ENCODE measurements around the gene IL18R1. TPM values are rescaled to one million over a fixed set of nuclear protein-coding genes. Genes with fewer than 3 reads are reported as not detected.

The IL18R1 gene
- total RNA-seq, 1 donor from 2014 or later, result 1.9 TPM

DNA sequence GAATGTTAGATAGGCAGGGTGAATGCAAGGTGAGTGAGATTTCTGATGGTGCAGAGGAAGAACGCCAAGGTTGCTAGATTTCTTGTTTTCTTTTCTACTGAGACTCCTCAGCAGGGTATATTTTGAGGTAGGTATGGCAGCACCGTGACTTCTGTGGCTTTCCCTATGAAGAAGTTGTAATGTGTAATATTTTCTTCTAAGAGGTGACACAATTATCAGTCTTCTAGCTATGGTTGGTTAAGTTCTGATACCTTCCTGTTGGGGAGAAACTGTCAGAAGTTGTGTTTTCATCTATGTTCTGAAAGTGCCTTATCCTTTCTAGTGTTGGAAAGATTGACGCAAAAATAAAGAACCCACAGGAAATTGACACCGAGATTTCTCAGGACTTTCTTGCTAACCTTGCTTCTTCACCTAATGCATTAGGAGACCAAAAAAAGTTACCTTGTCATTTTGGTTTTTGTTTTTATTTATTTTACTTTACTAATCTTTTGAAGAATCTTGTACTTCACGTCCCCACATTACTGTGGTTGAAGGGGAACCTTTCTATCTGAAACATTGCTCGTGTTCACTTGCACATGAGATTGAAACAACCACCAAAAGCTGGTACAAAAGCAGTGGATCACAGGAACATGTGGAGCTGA, 11.9 kb downstream of the IL18R1 start:
- Histone ChIP-seq H3K4me1 (no peaks in the 10 kb centered on the region), H3K27ac (no peak overlapping the region), H3K9me3 (peaks cover 5 to 9% of the 10 kb centered on the region in 2 donors), H3K27me3 (no peaks in the 10 kb centered on the region), H3K36me3 (no peaks in the 10 kb centered on the region), H3K4me3 (no peak overlapping the region)
- intact Hi-C loops (cut with DNase I), result no loop called here
- no peak for DNase-seq (ENCODE audit: low spot score in 2 of 2)
- TF ChIP-seq CTCF (IDR thresholded peaks at IDR 0.05), result no peak

DNA sequence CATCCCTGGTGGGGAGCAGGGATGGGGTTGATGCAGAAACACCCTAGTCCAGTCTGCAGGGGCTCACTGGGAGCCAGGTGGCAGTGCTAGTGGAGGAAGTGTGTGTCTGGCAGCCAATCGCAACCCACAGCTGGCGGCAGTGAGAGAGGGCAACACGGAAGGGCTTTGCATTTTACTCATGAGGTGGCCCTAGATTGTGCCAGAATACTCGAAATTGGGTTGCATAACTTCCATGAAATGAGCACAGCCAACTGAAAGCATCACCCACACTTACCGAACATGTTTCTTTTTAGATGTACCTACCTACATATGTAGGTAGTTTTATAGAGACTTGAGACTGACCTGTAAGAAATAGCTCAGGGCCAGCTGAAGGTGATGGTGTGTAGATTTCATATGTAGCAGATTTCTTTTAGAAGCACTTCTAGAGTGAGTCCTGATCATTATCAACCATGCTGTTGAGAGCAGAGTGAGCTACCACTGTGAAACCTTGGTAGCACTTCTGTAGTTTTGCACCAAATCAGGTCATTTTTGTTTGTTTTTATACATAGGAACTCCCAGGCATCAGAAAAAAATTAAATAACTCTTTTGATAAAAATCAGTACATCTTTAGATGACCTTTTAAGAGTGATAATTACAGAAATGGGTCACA, 13.0 kb downstream of the IL18R1 start:
- H3K4me1 ChIP-seq, result no peaks in the 10 kb centered on the region
- H3K27me3 ChIP-seq, result no peaks in the 10 kb centered on the region
- intact Hi-C loops (cut with DNase I), result no loop called here
- no peaks in the 10 kb centered on the region for H3K36me3 ChIP-seq
- peaks cover 5 to 9% of the 10 kb centered on the region in 2 donors for H3K9me3 ChIP-seq
- H3K27ac ChIP-seq, result no peak overlapping the region
- no peak overlapping the region for H3K4me3 ChIP-seq
- TF ChIP-seq CTCF (IDR thresholded peaks at IDR 0.05), result no peak
- no peak for DNase-seq (ENCODE audit: low spot score in 2 of 2)

DNA sequence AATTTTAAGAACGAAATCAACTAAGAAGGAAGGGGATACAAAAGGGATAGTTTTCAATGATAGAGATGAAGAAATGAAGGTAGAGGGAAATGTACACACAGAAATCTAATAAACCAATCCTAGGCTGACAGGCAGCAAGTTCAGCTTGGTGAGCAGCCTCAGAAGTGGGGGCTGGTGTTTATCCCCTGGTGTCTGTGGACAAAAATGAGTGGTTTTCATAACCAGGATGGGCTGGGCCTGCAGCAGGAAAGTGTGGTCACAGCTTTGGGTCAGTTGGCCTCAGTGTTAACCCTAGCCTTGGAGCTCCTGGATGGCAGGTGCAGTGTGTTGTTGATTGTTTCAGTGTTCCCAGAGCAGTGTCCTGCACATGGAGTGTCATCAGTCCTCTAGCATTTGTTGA, 14.3 kb downstream of the IL18R1 start:
- H3K36me3 ChIP-seq, result no peaks in the 10 kb centered on the region
- H3K4me1 ChIP-seq, result no peaks in the 10 kb centered on the region
- no peak for TF ChIP-seq CTCF (IDR thresholded peaks at IDR 0.05)
- intact Hi-C loops (cut with DNase I), result no loop called here
- no peak overlapping the region for H3K27ac ChIP-seq
- no peak for DNase-seq (ENCODE audit: low spot score in 2 of 2)
- no peaks in the 10 kb centered on the region for H3K27me3 ChIP-seq
- no peak overlapping the region for H3K4me3 ChIP-seq
- H3K9me3 ChIP-seq, result peaks cover 5 to 9% of the 10 kb centered on the region in 2 donors

DNA sequence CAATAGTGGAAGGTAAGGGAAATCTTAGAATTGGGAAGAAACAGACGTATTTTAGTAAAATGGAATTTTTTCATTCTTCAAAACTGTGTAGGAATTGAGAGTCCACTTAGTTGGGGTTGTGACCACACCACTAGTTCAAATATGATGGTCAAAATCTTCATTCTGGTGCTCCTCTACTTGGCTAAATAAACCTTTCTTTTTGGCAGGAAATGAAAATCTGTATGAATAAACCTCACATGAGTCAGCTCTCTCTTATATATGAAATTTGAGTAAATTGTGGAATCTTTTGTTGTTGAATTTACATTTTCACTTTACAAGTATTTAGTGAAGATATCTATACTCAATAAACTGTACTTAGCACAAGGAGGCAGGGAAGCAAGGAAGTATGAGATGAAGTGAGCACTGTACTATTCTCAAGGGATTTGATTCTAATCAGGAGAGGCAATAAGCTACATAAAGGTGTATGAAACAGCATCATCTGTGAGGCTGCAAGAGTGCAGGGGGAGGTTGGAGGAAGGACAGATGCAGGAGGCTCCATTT, 20.5 kb downstream of the IL18R1 start:
- H3K4me3 ChIP-seq, result no peak overlapping the region
- intact Hi-C loops (cut with DNase I), result no loop called here
- no peaks in the 10 kb centered on the region for H3K27me3 ChIP-seq
- no peaks in the 10 kb centered on the region for H3K36me3 ChIP-seq
- no peak for DNase-seq (ENCODE audit: low spot score in 2 of 2)
- H3K27ac ChIP-seq, result no peak overlapping the region
- H3K9me3 ChIP-seq, result no peaks in the 10 kb centered on the region
- no peaks in the 10 kb centered on the region for H3K4me1 ChIP-seq
- no peak for TF ChIP-seq CTCF (IDR thresholded peaks at IDR 0.05)

GRCh38 chr2:102383722-102384121, 28.1 kb downstream of the IL18R1 start:
- intact Hi-C loops (cut with DNase I), result no loop called here
- Histone ChIP-seq H3K27ac (no peak overlapping the region), H3K4me1 (no peaks in the 10 kb centered on the region)

More at GRCh38 chr2:102383722-102384121, 28.1 kb downstream of the IL18R1 start:
- TF ChIP-seq CTCF (IDR thresholded peaks at IDR 0.05), result no peak
- H3K4me3 ChIP-seq, result no peak overlapping the region
- H3K9me3 ChIP-seq, result peaks cover 0 to 22% of the 10 kb centered on the region in 2 donors
- DNase-seq (ENCODE audit: low spot score in 2 of 2), result no peak
- no peaks in the 10 kb centered on the region for H3K27me3 ChIP-seq
- no peaks in the 10 kb centered on the region for H3K36me3 ChIP-seq
